Erythroblast (primary cell): ENCODE measurements around the gene CLIC4.

Source experiments
- GATA1 ChIP-seq: IDR thresholded peaks from 2 replicates; pipeline ENCODE4 v1.6.1; 2011; ENCODE audit warnings: low read depth, mild to moderate bottlenecking, control low read depth, low read length, moderate library complexity
- POLR2A ChIP-seq: IDR thresholded peaks from 2 replicates; pipeline ENCODE4 v1.6.1; 2011; ENCODE audit warnings: mild to moderate bottlenecking, low read length

DNA sequence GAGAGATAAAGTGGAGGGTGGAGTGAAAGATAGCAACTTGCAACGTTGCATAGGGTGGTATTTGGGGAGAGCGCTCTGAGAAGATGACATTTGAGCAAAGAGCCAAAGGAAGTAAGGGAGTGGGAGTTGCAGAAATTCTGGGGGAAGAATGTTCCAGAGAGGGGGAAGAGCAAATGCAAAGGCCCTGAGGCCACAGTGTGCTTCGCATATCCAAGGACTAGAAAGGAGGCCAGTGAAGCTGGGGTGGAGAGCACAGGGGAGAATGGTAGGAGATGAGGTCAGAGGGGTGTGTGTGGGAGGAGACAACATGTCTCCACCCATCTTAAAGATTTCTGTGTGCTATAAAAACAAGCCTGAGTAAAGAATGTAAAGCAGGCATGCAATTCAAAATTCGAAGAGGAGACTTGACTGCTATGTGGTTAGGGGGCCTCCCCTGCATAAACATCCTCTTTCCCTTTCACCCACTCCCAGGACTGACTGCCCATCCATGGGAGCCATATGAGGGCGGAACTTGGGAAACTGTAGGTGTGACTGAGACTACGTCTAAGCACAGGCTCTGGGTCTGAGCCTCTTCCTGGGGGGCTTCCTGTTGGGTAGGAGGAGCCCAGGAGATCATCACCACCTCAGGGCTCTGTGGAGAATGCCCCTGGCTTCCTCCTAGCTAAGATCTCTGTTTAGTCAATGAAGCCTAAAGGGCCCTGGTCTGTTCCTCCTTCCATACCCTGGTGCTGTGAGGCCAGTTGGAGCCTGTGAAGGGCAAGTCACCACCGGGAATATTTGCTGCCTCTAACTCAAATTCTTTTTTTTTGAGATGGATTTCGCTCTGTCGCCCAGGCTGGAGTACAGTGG, 2.9 kb upstream of the CLIC4 start:
- TF ChIP-seq POLR2A (no peak), GATA1 (no peak)
